ENCODE measurements around the gene GPR62. TPM values are rescaled to one million over a fixed set of nuclear protein-coding genes. Genes with fewer than 3 reads are reported as not detected.
A peak's percentile ranks its signal among the peaks of the same experiment; 100 is the strongest.

Gene GPR62
- total and polyA plus RNA-seq, 2 donors (not counting 3 experiments of a cell fraction or from before 2014, with no cell fraction given), result 0.04 to 0.15 TPM

- peak within 1 kb of the TSS; percentile 87 for H2AFZ ChIP-seq (ENCODE audit: low read depth, low read length)
- peaks cover 4% of the 10 kb centered on the region for H3K4me1 ChIP-seq (ENCODE audit: control insufficient read depth, extremely low read depth, insufficient read depth, low read length)
- no peaks in the 10 kb centered on the region for H3K9me1 ChIP-seq (replicated peaks; ENCODE audit: control insufficient read depth, extremely low read depth, insufficient read depth, low read length)
- peak within 1 kb of the TSS; percentile 59 for H3K27ac ChIP-seq (ENCODE audit: insufficient read depth, low read depth, low read length)
- DNase-seq (ENCODE audit: low read depth, low spot score) (peak; percentile 45), FAIRE-seq (peak; percentile 21)
- H3K79me2 ChIP-seq (ENCODE audit: control insufficient read depth, insufficient read depth, low read length), result no peaks in the 10 kb centered on the region
- intact Hi-C loops (cut with micrococcal nuclease) (loop anchor here (1.0 kb wide), 2 partner anchors 11 to 25 kb away; partner anchors contain the start of gene PARP3), dilution Hi-C loops (cut with MboI; ENCODE audit: extremely low pct_ligation_motif_present, low sequenced_read_pairs) (no loop called here)
- H3K9me3 ChIP-seq (replicated peaks; ENCODE audit: control insufficient read depth, insufficient read depth, low read length), result no peaks in the 10 kb centered on the region
- BruUV-seq (replicated peaks), result no TSS peak
- TF ChIP-seq MAX (IDR thresholded peaks at IDR 0.05; ENCODE audit: insufficient read depth, insufficient read length) (no peak), MYC (IDR thresholded peaks at IDR 0.05; ENCODE audit: low read depth, low read length) (no peak), GATA2 (IDR thresholded peaks at IDR 0.05; ENCODE audit: insufficient read depth, insufficient read length, low read depth, low read length) (no peak), EZH2 (IDR thresholded peaks at IDR 0.05; ENCODE audit: borderline replicate concordance, low read depth, low read length, severe bottlenecking) (no peak), POLR2A (IDR thresholded peaks at IDR 0.05; ENCODE audit: low read depth, low read length) (no peak), POLR2AphosphoS5 (IDR thresholded peaks at IDR 0.05; ENCODE audit: insufficient read depth, low read depth, low read length) (peak; percentile 70)
- peak within 1 kb of the TSS; percentile 89 for H3K9ac ChIP-seq (replicated peaks; ENCODE audit: extremely low read depth, insufficient read depth, low read length)
- H3K4me3 ChIP-seq (replicated peaks in 1 of 3; ENCODE audit: insufficient read depth in 1 of 3, low read depth in 1 of 3, low read length in 3 of 3), result peak within 1 kb of the TSS; percentile 37 to 75 (median 68)
- ChIA-PET CTCF (interaction anchor here (3.4 to 3.5 kb wide), 2 partner anchors 10 to 14 kb away, joined by 13 to 14 read pairs; partner anchors contain the start of gene ACY1), POLR2A (no interaction called here)
- H4K20me1 ChIP-seq (replicated peaks; ENCODE audit: control insufficient read depth, extremely low read depth, insufficient read depth, low read length), result no peaks in the 10 kb centered on the region
- H3K4me2 ChIP-seq (ENCODE audit: insufficient read depth, low read length), result peak within 1 kb of the TSS; percentile 83
- no peaks in the 10 kb centered on the region for H3K27me3 ChIP-seq (ENCODE audit: control insufficient read depth in 2 of 2, insufficient read depth in 2 of 2, low read length in 2 of 2)
- H3K36me3 ChIP-seq (ENCODE audit: control insufficient read depth in 2 of 2, extremely low read depth in 1 of 2, insufficient read depth in 2 of 2, low read length in 2 of 2), result no peaks in the 10 kb centered on the region
Observed at GRCh38 chr3:51967384-51968169, 12.4 kb downstream of the GPR62 start, which contains the start of gene PCBP4. Gene PCBP4 (minus strand): TSS chr3:51967454. CDS start chr3:51961240, 6,214 bp downstream.

Data from endothelial cell of umbilical vein (primary cell).